Activated T-cell treated with anti-CD3 and anti-CD28 coated beads, Interleukin-2, amount 50 U/mL, for 48 hours (primary cell): Measurements from ENCODE around the gene PRKD1.

Experiments
- DNase-seq, 2 experiments: peaks; one replicate each; pipeline ENCODE4 v3.0.0-alpha.2; 2020

PRKD1 gene

DNA sequence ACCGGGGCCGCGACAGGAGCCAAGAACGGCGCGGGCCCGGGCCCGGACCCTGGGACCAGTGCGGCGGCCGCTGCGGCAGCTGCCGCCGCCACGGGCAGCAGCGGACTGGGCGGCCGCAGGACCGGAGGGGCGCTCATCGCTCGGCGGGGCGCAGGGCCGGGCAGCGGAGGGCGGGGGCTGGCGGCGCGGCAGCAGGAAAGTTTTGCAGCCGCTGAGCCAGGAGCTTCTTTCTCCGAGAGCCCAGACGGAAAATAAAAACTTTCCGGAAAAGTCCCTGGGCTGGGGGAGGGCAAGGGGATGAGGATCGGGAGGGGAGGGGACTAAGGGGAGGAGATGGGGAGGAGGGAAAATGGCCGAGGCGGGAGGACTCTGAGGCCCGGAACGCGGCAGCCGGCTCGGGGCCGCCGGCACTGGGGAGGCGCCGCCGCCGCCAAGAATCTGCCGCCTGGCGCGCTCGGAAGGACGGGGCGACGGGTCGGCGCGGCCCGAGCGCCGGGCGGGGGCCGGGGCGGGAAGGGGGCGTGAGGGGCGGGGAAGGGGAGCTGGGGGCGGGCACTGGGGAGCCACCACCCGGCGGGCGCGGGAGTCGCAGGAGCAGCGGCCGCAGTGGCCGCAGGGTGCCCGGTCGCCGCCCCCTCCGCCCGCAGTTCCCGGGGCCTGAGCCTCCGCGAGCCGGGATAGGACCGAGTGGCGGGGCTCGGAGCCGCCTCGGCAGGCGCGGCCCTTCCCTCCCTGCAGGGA lies at the start of gene PRKD1:
Gene PRKD1, minus strand, starts transcription at position 472 of the 741 bp plus-strand sequence.
- DNase-seq = peak in 1 of 2 experiments; percentile 15

GRCh38 chr14:29971101-29971500 lies 43.5 kb upstream of the PRKD1 start:
- no peak for DNase-seq

DNA sequence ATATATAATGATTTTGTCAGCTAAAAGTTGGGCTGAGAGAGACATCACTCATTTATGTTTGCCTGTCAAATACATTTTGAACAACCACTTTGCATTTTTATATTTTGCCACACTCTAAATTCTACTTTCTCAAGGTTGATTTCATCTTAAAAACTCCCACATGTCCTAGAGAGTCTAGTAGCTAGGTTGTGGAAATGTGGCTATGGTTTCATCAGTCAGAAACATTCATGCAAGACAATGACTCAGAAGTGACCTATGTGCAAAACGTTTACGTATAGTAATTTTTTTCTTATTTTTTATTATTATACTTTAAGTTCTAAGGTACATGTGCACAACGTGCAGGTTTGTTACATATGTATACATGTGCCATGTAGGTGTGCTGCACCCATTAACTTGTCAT lies 27.4 kb upstream of the PRKD1 start:
- no peak for DNase-seq

GRCh38 chr14:29953501-29953900 lies 25.9 kb upstream of the PRKD1 start:
- DNase-seq = no peak

- DNase-seq = no peak
These were observed 16.4 kb upstream of the PRKD1 start for GRCh38 chr14:29944091-29944490.

DNA sequence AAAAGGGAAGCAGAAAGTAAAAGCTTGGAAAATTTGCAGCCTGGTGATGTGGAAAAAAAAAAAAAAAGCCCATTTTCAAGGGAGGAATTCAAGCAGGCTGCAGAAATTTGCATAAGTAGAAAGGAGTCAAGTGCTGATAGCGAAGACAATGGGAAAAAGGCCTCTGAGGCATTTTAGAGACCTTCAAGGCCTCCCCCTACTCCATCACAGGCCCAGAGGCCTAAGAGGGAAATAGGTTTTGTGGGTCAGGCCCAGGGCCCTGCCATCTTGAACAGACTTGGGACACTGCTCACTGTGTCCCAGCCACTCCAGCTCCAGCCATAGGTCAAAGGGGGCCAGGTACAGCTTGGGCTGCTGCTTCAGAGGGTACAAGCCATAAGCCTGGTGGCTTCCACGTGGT lies 13.8 kb upstream of the PRKD1 start:
- DNase-seq = no peak

DNA sequence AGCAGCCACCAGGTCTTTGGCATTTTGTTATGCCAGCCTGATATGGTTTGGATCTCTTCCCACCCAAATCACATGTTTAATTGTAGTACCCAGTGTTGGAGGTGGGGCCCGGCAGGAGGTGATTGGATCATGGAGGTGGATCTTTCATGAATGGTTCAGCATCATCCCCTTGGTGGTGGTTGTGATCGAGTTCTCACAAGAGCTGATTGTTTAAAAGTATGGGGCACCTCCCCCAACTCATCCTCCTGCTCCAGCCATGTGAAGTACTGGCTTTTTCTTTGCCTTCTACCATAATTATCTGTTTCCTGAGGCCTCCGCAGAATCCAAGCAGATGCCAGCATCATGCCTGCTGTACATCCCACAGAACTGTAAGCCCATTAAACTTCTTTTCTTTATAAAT lies 12.8 kb upstream of the PRKD1 start:
- no peak for DNase-seq

DNA sequence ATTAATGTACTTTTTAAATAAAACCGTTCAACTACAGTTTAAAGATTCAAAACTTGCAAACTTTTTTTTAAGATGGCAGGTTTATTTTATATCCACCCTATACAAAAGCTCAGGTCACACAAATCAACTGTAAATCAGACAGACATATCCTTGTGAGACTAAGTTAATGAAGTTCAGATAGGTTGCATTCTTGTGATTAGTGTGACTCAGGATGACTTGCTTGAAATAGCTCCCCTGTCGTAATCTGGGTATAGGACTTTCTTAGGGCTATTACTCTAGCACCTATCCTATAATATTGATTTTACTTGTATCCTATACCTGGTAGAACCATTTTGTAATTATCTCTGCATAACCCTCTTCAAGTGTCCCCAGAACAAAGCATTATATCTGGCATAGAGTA lies 9.5 kb upstream of the PRKD1 start:
- no peak for DNase-seq

DNA sequence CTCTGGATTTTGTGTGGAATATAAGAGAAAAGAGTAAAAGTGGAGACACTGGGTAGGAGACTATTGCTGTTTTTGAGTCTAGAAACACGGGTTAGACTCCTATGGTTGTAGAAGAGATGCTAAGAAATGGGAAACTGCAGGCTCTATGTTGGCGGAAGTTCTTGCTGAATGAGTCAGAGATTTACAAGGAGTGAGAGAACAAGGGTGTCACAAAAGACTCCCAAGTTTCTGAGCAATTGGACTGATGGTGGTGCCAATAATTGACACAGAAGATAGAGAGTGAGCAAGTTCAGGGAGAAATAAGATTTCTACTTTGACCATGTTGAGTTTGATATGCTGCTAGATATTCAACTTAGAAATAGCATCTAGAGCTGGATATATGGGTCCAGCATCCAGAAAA lies 2.6 kb upstream of the PRKD1 start:
- no peak for DNase-seq

DNA sequence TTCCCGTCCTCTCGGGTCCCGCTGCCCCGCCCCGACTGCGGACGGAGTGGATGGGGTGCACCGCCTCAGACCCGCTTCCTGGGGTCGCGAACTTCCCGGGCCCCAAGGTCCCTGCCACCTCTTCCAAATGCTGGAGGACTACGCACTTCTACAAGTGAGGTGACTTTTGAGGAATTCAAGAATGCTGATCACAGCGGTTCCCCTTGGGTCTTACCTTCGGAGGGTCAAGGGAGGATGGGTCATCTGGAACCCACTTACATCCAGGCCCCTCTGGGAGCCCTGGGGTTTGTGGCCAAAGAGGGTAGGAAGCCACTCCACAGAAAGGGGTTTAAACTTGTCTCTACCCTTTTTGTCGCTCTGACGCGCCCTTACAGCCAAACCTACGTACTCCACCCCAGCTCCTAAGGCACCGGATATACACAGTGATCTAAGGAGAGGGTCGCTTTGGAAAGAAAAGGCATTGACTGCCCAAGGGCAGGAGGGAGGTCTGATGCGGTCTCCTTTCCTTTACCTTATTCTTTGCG lies 532 bp upstream of the PRKD1 start:
- DNase-seq = no peak

GRCh38 chr14:29926701-29927375 lies 809 bp downstream of the PRKD1 start:
- DNase-seq = peak in 1 of 2 experiments; percentile 17

GRCh38 chr14:29926228-29926627 lies 1.4 kb downstream of the PRKD1 start:
- no peak for DNase-seq

- no peak for DNase-seq
These were observed 1.9 kb downstream of the PRKD1 start for GRCh38 chr14:29925736-29926135.

GRCh38 chr14:29925101-29925722 lies 2.4 kb downstream of the PRKD1 start:
- DNase-seq = no peak

DNA sequence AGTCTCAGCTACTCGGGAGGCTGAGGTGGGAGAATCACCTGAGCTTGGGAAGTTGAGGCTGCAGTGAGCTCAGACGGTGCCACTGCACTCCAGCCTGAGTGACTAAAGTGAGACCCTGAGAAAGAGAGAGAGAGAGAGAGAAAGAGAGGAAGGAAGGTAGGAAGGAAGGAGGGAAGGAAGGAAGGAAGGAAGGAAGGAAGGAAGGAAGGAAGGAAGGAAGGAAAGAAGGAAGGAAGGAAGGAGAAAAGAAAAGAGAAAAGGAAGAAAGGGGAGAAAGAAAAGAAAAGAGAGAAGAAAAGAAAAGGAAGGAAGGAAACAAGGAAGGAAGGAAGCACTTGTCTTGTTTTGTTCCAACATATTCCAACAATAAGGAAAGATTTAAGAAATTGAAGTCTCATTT lies 7.8 kb downstream of the PRKD1 start:
- no peak for DNase-seq

GRCh38 chr14:29918981-29919380 lies 8.7 kb downstream of the PRKD1 start:
- no peak for DNase-seq

DNA sequence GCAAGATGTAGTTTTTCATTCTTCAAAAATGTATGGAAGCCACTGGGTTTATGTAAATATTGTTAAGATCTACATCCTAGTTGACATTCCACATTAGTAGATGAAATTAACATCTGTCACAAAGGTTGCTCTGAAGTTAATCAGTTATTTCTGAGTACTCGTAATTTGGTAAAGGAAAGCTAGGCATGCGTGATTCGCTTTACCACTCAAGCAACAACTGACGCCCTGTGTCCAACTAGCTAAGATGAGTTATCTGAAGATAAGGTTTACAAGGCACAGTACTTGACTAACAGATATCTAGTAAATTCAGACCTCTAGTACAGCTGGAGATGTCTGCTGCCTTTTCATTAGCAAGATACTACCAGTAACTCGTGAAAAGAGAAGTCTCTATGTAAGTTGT lies 14.1 kb downstream of the PRKD1 start:
- DNase-seq = no peak

GRCh38 chr14:29911810-29912209 lies 15.8 kb downstream of the PRKD1 start:
- no peak for DNase-seq

DNA sequence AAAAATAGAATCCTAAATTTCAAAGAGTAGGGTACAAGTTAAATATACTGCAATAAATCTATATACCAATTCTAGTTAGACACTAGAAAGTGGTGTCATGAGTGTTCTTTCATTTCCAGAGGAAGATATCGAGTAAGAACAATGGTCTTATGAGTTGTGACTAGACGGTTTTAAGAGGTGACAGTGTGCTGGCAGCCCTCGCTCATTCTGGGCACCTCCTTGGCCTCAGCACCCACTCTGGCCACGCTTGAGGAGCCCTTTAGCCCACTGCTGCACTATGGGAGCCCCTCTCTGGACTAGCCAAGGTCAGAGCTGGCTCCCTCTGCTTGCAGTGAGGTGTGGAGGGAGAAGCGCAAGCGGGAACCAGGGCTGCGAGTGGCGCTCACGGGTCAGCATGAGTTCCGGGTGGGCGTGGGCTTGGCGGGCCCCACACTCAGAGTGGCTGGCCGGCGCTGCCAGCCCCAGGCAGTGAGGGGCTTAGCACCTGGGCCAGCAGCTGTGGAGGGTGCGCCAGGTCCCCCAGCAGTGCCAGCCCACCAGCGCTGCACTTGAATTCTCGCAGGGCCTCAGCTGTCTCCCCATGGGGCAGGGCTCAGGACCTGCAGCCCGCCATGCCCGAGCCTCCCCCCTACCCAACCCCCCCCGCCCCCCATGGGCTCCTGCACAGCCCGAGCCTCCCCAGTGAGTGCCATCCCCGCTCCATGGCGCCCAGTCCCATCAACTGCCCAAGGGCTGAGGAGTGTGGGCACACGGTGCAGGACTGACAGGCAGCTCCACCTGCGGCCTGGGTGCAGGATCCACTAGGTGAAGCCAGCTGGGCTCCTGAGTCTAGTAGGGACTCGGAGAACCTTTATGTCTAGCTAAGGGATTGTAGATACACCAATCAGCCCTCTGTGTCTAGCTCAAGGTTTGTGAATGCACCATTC lies 18.7 kb downstream of the PRKD1 start:
- DNase-seq = no peak

DNA sequence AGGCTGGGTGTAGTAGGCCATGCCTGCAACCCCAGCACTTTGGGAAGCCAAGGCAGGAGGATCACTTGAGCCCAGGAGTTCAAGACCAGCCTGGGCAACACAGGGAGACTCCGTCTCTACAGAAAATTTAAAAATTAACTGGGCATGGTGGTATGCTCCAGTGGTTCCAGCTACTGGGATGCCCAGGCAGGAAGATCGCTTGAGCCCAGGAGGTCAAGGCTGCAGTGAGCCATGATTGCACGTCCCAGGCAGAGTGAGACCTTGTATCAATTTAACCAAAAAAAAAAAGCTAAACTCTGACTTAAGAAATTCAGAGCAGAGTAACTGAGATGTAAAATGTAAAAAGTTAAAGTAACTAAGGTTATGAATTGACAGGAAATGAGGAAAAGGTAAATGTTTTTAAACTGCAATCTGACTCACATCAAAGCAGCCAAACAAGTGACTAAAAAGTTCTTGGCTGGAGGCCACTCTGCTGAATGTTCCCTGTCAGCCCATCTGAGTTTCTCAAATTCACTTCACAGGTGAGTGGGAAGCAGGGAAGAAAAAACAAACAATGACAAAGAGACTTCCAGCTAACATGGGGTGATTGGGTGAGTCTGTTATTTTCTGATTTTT lies 21.3 kb downstream of the PRKD1 start:
- no peak for DNase-seq

GRCh38 chr14:29905543-29905942 lies 22.1 kb downstream of the PRKD1 start:
- no peak for DNase-seq

DNA sequence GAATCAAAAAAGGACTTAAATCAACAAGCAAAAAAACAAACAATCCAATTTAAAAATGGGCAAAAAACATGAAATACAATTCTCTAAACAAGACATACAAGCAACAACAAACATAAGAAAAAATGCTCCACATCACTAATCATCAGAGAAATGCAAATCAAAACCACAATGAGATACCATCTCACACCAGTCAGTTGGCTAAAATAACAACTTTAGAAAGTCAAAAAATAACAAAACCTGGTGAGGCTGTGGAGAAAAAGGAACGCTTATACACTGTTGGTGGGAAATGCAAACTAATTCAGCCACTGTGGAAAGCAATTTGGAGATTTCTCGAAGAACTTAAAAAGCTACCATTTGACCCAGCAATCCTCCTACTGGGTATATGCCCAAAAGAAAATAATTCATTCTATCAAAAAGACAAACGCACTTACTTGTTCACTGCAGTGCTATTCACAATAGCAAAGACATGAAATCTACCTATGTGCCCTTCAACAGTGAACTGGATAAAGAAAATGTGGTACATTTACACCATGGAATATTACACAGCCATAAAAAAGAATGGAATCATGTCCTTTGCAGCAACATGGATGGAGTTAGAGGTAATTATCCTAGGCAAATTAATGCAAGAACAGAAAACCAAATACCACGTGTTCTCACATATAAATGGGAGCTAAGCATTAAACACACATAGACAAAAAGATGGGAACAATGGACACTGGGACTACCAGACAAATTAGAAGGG lies 26.9 kb downstream of the PRKD1 start:
- no peak for DNase-seq
